ENCODE measurements around the gene CHMP6. TPM values are rescaled to one million over a fixed set of nuclear protein-coding genes. Genes with fewer than 3 reads are reported as not detected.

CHMP6 gene
- total RNA-seq, 1 experiment from 2014 or later, result 22.0 TPM

- H3K27me3 ChIP-seq (ENCODE audit: insufficient read depth, low read length), result no peaks in the 10 kb centered on the region
- H3K9ac ChIP-seq (ENCODE audit: low read length), result no peak overlapping the region
- H3K4me3 ChIP-seq (replicated peaks in 1 of 2; ENCODE audit: low read depth in 1 of 2, low read length in 2 of 2), result no peak overlapping the region
- no peaks in the 10 kb centered on the region for H3K9me3 ChIP-seq (ENCODE audit: control insufficient read depth in 1 of 2, insufficient read depth in 1 of 2, low read depth in 1 of 2, low read length in 2 of 2)
- H3K79me2 ChIP-seq (ENCODE audit: insufficient read depth, low read length), result no peaks in the 10 kb centered on the region
- no TSS peak for BruUV-seq (replicated peaks)
- H3K4me2 ChIP-seq (ENCODE audit: low read length), result no peak overlapping the region
- H3K4me1 ChIP-seq (ENCODE audit: control insufficient read depth in 1 of 2, insufficient read depth in 2 of 2, low read length in 2 of 2), result no peaks in the 10 kb centered on the region; a peak in 1 of 4 replicates
- no peaks in the 10 kb centered on the region; a peak in 1 of 4 replicates for H3K36me3 ChIP-seq (ENCODE audit: control insufficient read depth in 1 of 2, insufficient read depth in 2 of 2, low read length in 2 of 2)
- intact Hi-C loops (cut with micrococcal nuclease), result no loop called here
- ChIA-PET POLR2A (no interaction called here), RAD21 (ENCODE audit: low non-redundant PET in 1 of 2, low total read pairs in 2 of 2, uncharacterized antibody in 2 of 2, unreplicated experiment in 2 of 2) (no interaction called here), CTCF (no interaction called here)
- no peak for DNase-seq (ENCODE audit: low read depth, low spot score)
- H3K9me2 ChIP-seq (ENCODE audit: insufficient read depth), result no peaks in the 10 kb centered on the region
- ATAC-seq, result peak; percentile 7; the same call in 1 of the 2 replicates
- peak overlapping the region; percentile 22; the same call in 1 of the 2 replicates for H3K27ac ChIP-seq (ENCODE audit: low read depth, low read length)
- no peak for TF ChIP-seq RAD21 (IDR thresholded peaks at IDR 0.05; ENCODE audit: low read depth)
- no peak for TF ChIP-seq ZBTB33 (IDR thresholded peaks at IDR 0.05; ENCODE audit: extremely low read depth, insufficient replicate concordance, low read length)
- no peak for TF ChIP-seq SIN3A (IDR thresholded peaks at IDR 0.05; ENCODE audit: low read depth)
- no peak for TF ChIP-seq SRF (IDR thresholded peaks at IDR 0.05; ENCODE audit: low read depth)
- TF ChIP-seq CTCF (IDR thresholded peaks at IDR 0.05 in 2 of 3, conservative IDR thresholded peaks at IDR 0.05 in 1 of 3; ENCODE audit: borderline replicate concordance in 1 of 3, insufficient read depth in 1 of 3, low read depth in 2 of 3, low read length in 2 of 3), result no peak
- TF ChIP-seq EZH2phosphoT487 (IDR thresholded peaks at IDR 0.05; ENCODE audit: borderline replicate concordance), result no peak
- TF ChIP-seq YY1 (IDR thresholded peaks at IDR 0.05; ENCODE audit: extremely low read depth, insufficient replicate concordance, low read depth, low read length), result no peak
- TF ChIP-seq JUND (IDR thresholded peaks at IDR 0.05), result no peak
- TF ChIP-seq REST (IDR thresholded peaks at IDR 0.05; ENCODE audit: low read depth), result no peak
- no peak for TF ChIP-seq FOSL1 (IDR thresholded peaks at IDR 0.05; ENCODE audit: low read depth)
- TF ChIP-seq POLR2A (IDR thresholded peaks at IDR 0.05; ENCODE audit: borderline replicate concordance, extremely low read depth, insufficient read depth, insufficient read length), result no peak
- no peak for TF ChIP-seq EZH2 (IDR thresholded peaks at IDR 0.05)
- TF ChIP-seq CEBPB (IDR thresholded peaks at IDR 0.05; ENCODE audit: low read depth), result no peak
- no peak for TF ChIP-seq EGR1 (IDR thresholded peaks at IDR 0.05; ENCODE audit: low read depth)
- TF ChIP-seq ELF1 (IDR thresholded peaks at IDR 0.05; ENCODE audit: borderline replicate concordance, low read depth), result no peak
- H4K20me1 ChIP-seq (ENCODE audit: insufficient read depth), result no peaks in the 10 kb centered on the region
- H2AFZ ChIP-seq (ENCODE audit: low read depth, low read length, poor library complexity, severe bottlenecking), result no peak overlapping the region
Measured at GRCh38 chr17:80959330-80960036, 32.2 kb upstream of the CHMP6 start.
